Measurements from ENCODE around the gene NAPA. TPM values are rescaled to one million over a fixed set of nuclear protein-coding genes. Genes with fewer than 3 reads are reported as not detected.

Gene NAPA
- total RNA-seq (2021) (58.4 to 66.8 TPM (median 61.3 TPM) in 3 replicates), Bru-seq, nascent RNA (percentile 58 among the genes with signal in this experiment)
- long read RNA-seq, experiment 1, transcript NAPA-205 (9 exons, 1,417 nt): minor isoform, 15 of 288 reads
- long read RNA-seq, experiment 1, transcript NAPA-201 (11 exons, 1,839 nt): major isoform, 235 of 288 reads
- long read RNA-seq, experiment 1, partial matches to known transcripts: 7 of 288 reads
- long read RNA-seq, experiment 1, other reads (novel, unspliced or antisense): 28 of 288 reads
- long read RNA-seq, experiment 2, transcript NAPA-205 (9 exons, 1,417 nt): minor isoform, 10 of 73 reads
- long read RNA-seq, experiment 2, transcript NAPA-201 (11 exons, 1,839 nt): major isoform, 40 of 73 reads
- long read RNA-seq, experiment 2, partial matches to known transcripts: 4 of 73 reads
- long read RNA-seq, experiment 2, other reads (novel, unspliced or antisense): 18 of 73 reads
- long read RNA-seq, experiment 3, transcript NAPA-205 (9 exons, 1,417 nt): minor isoform, 23 of 209 reads
- long read RNA-seq, experiment 3, transcript NAPA-201 (11 exons, 1,839 nt): major isoform, 151 of 209 reads
- long read RNA-seq, experiment 3, partial matches to known transcripts: 18 of 209 reads
- long read RNA-seq, experiment 3, other reads (novel, unspliced or antisense): 17 of 209 reads

GRCh38 chr19:47514869-47515588 is at the start of gene NAPA:
NAPA (minus strand) TSS chr19:47515063; CDS start chr19:47514940, 123 bp downstream.
- peak within 1 kb of the TSS; percentile 97 for H3K4me3 Mint-ChIP-seq
- CTCF ChIA-PET: interaction anchor here (0.6 to 2.0 kb wide), 41 partner anchors 10 to 289 kb away, joined by 3 to 32 read pairs (median 4); partner anchors contain the start of genes CCDC9, EHD2 and KPTN
- ATAC-seq (peak; percentile 96), DNase-seq (ENCODE audit: low spot score) (peak; percentile 100)
- H3K27me3 Mint-ChIP-seq (ENCODE audit: low read depth): no peaks in the 10 kb centered on the region
- peak within 1 kb of the TSS; percentile 96 for H3K27ac Mint-ChIP-seq
- no peaks in the 10 kb centered on the region for H3K9me3 Mint-ChIP-seq
- POLR2A ChIA-PET: interaction anchor here (1.5 kb wide), 1 partner anchor 85 kb away, joined by 4 read pairs; no protein-coding TSS in a partner anchor
- peaks cover 30% of the 10 kb centered on the region for H3K4me1 Mint-ChIP-seq
- no peaks in the 10 kb centered on the region for H3K36me3 Mint-ChIP-seq
- TF ChIP-seq TEAD1 (CRISPR knock-in tag; IDR thresholded peaks at IDR 0.05): peak; percentile 38; the same call in 1 of the 2 replicates
- TF ChIP-seq OVOL2 (CRISPR knock-in tag; IDR thresholded peaks at IDR 0.05; ENCODE audit: borderline replicate concordance): no peak
- TF ChIP-seq MXD4 (CRISPR knock-in tag; IDR thresholded peaks at IDR 0.05; ENCODE audit: borderline replicate concordance): no peak
- no peak for TF ChIP-seq ESRRA (CRISPR knock-in tag; IDR thresholded peaks at IDR 0.05; ENCODE audit: borderline replicate concordance)
- TF ChIP-seq MYBL2 (CRISPR knock-in tag; IDR thresholded peaks at IDR 0.05): 0 out of 2 replicates have a peak, but pooled peaks have one; percentile 59
- TF ChIP-seq CTCF (IDR thresholded peaks at IDR 0.05): 0 out of 2 replicates have a peak, but pooled peaks have one; percentile 93
- TF ChIP-seq SP1 (CRISPR knock-in tag; conservative IDR thresholded peaks at IDR 0.05): peak; percentile 97
- no peak for TF ChIP-seq SMAD4 (CRISPR knock-in tag; IDR thresholded peaks at IDR 0.05)
- no peak for TF ChIP-seq RORB (CRISPR knock-in tag; IDR thresholded peaks at IDR 0.05)
- TF ChIP-seq FOXP1 (CRISPR knock-in tag; IDR thresholded peaks at IDR 0.05; ENCODE audit: borderline replicate concordance): peak; percentile 61; the same call in 1 of the 2 replicates
- TF ChIP-seq, protein P1, sequence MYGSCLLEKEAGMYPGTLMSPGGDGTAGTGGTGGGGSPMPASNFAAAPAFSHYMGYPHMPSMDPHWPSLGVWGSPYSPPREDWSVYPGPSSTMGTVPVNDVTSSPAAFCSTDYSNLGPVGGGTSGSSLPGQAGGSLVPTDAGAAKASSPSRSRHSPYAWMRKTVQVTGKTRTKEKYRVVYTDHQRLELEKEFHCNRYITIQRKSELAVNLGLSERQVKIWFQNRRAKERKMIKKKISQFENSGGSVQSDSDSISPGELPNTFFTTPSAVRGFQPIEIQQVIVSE (CRISPR knock-in tag; IDR thresholded peaks at IDR 0.05; ENCODE audit: borderline replicate concordance): no peak
- peak; percentile 42; the same call in 1 of the 2 replicates for TF ChIP-seq HMGXB4 (CRISPR knock-in tag; IDR thresholded peaks at IDR 0.05)
- peak; percentile 59 for TF ChIP-seq E2F5 (CRISPR knock-in tag; IDR thresholded peaks at IDR 0.05)
- TF ChIP-seq CREB1 (CRISPR knock-in tag; IDR thresholded peaks at IDR 0.05): no peak
- TF ChIP-seq SOX15 (CRISPR knock-in tag; IDR thresholded peaks at IDR 0.05): no peak
- no peak for TF ChIP-seq ATF6 (CRISPR knock-in tag; IDR thresholded peaks at IDR 0.05)
- no peak for TF ChIP-seq NR1H2 (CRISPR knock-in tag; IDR thresholded peaks at IDR 0.05)
- TF ChIP-seq ZNF425 (CRISPR knock-in tag; conservative IDR thresholded peaks at IDR 0.05): no peak
- TF ChIP-seq, protein P2, sequence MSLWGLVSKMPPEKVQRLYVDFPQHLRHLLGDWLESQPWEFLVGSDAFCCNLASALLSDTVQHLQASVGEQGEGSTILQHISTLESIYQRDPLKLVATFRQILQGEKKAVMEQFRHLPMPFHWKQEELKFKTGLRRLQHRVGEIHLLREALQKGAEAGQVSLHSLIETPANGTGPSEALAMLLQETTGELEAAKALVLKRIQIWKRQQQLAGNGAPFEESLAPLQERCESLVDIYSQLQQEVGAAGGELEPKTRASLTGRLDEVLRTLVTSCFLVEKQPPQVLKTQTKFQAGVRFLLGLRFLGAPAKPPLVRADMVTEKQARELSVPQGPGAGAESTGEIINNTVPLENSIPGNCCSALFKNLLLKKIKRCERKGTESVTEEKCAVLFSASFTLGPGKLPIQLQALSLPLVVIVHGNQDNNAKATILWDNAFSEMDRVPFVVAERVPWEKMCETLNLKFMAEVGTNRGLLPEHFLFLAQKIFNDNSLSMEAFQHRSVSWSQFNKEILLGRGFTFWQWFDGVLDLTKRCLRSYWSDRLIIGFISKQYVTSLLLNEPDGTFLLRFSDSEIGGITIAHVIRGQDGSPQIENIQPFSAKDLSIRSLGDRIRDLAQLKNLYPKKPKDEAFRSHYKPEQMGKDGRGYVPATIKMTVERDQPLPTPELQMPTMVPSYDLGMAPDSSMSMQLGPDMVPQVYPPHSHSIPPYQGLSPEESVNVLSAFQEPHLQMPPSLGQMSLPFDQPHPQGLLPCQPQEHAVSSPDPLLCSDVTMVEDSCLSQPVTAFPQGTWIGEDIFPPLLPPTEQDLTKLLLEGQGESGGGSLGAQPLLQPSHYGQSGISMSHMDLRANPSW (CRISPR knock-in tag; conservative IDR thresholded peaks at IDR 0.05; ENCODE audit: low read depth): no peak
- TF ChIP-seq KAT7 (CRISPR knock-in tag; IDR thresholded peaks at IDR 0.05; ENCODE audit: borderline replicate concordance): no peak
- TF ChIP-seq NFYB (CRISPR knock-in tag; conservative IDR thresholded peaks at IDR 0.05; ENCODE audit: low read depth): peak; percentile 74
- TF ChIP-seq HMGA2 (CRISPR knock-in tag; IDR thresholded peaks at IDR 0.05): no peak
